Chondrocyte (in vitro differentiated cells): ENCODE data around the gene PANK4. TPM values are rescaled to one million over a fixed set of nuclear protein-coding genes. Genes with fewer than 3 reads are reported as not detected.

Experiments
- DNase-seq: peaks from one replicate; pipeline ENCODE4 v3.0.0; 2021; ENCODE audit warnings: mixed read lengths, low spot score
- H3K27ac Mint-ChIP-seq: one replicate; pipeline ENCODE4 v1.8.0; 2021; ENCODE audit warnings: mild to moderate bottlenecking, moderate library complexity, mixed read lengths; ENCODE audit not compliant: unreplicated experiment
- H3K27me3 Mint-ChIP-seq: 2 replicates; pipeline ENCODE4 v1.8.0; 2021; ENCODE audit warnings: low read depth, mixed read lengths
- H3K36me3 Mint-ChIP-seq: 2 replicates; pipeline ENCODE4 v1.8.0; 2021; ENCODE audit warnings: low read depth, mixed read lengths
- H3K4me1 Mint-ChIP-seq: 2 replicates; pipeline ENCODE4 v1.8.0; 2021; ENCODE audit warnings: low read depth, mild to moderate bottlenecking, mixed read lengths
- H3K4me3 Mint-ChIP-seq: one replicate; pipeline ENCODE4 v1.8.0; 2021; ENCODE audit warnings: mild to moderate bottlenecking, moderate library complexity, mixed read lengths; ENCODE audit not compliant: unreplicated experiment
- H3K9me3 Mint-ChIP-seq: 2 replicates; pipeline ENCODE4 v1.8.0; 2021; ENCODE audit warnings: low read depth, mixed read lengths
- CTCF ChIP-seq: fragments of 200-600 bp; sonication (generic); IDR thresholded peaks from 2 replicates; pipeline ENCODE4 v1.5.0; 2021; ENCODE audit warnings: antibody characterized with exemption, mild to moderate bottlenecking, moderate library complexity
- total RNA-seq: library from RNA; stranded (reverse); gene quantifications from 3 replicates; pipeline ENCODE4 v1.2.1, GENCODE V29; 2021

PANK4 gene
- total RNA-seq, 1 donor from 2014 or later, result 19.6 TPM

GRCh38 chr1:2547210-2548067 lies 21.0 kb upstream of the PANK4 start:
- Mint-ChIP-seq H3K27me3 (no peaks in the 10 kb centered on the region), H3K36me3 (no peaks in the 10 kb centered on the region), H3K27ac (no peak overlapping the region), H3K9me3 (no peaks in the 10 kb centered on the region), H3K4me1 (peaks cover 6% of the 10 kb centered on the region), H3K4me3 (peak overlapping the region; percentile 63)
- no peak for TF ChIP-seq CTCF
- DNase-seq, result no peak

GRCh38 chr1:2546515-2547209 lies 20.3 kb upstream of the PANK4 start:
- TF ChIP-seq CTCF, result peak; percentile 38
- no peak for DNase-seq
- Mint-ChIP-seq H3K4me3 (peak overlapping the region; percentile 63), H3K27me3 (no peaks in the 10 kb centered on the region), H3K27ac (no peak overlapping the region), H3K4me1 (peaks cover 6% of the 10 kb centered on the region), H3K9me3 (no peaks in the 10 kb centered on the region), H3K36me3 (no peaks in the 10 kb centered on the region)

- Mint-ChIP-seq H3K27me3 (no peaks in the 10 kb centered on the region), H3K4me3 (no peak overlapping the region), H3K4me1 (peaks cover 6% of the 10 kb centered on the region), H3K9me3 (no peaks in the 10 kb centered on the region), H3K27ac (peak overlapping the region; percentile 12), H3K36me3 (no peaks in the 10 kb centered on the region)
- no peak for DNase-seq
- no peak for TF ChIP-seq CTCF
Observed at GRCh38 chr1:2545754-2546514, 19.5 kb upstream of the PANK4 start.

GRCh38 chr1:2544875-2545640 lies 18.7 kb upstream of the PANK4 start:
- H3K9me3 Mint-ChIP-seq, result no peaks in the 10 kb centered on the region
- H3K36me3 Mint-ChIP-seq, result no peaks in the 10 kb centered on the region
- TF ChIP-seq CTCF, result no peak
- H3K27me3 Mint-ChIP-seq, result no peaks in the 10 kb centered on the region
- peak overlapping the region; percentile 12 for H3K27ac Mint-ChIP-seq
- H3K4me1 Mint-ChIP-seq, result peaks cover 6% of the 10 kb centered on the region
- no peak for DNase-seq
- no peak overlapping the region for H3K4me3 Mint-ChIP-seq
